ENCODE results near the gene IMPG2.

Gene IMPG2

DNA sequence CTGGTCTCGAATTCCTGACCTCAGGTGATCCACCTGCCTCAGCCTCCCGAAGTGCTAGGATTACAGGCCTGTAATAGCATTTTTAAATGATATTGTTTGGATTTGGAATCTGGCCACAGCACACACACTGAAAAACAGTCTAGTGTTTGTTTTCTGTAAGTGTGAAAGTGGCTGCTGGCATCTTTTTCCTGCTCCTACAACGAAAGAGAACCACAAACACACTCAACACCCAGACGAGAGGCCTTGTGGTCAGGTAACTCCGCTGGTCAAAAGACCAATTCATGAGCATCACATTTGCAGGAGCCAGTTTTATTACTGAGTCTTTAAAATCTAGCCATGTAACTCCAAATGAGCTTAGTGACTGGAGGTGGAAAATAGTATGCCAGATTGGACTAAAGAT lies 50.2 kb downstream of the IMPG2 start:
- no peaks in the 10 kb centered on the region for H3K9me3 ChIP-seq (replicated peaks; ENCODE audit: insufficient read depth, low read length)
- no peaks in the 10 kb centered on the region for H3K27me3 ChIP-seq (replicated peaks; ENCODE audit: insufficient read depth, low read length)
- no peaks in the 10 kb centered on the region for H4K20me1 ChIP-seq (ENCODE audit: insufficient read depth, low read length)
- H3K36me3 ChIP-seq (replicated peaks; ENCODE audit: insufficient read depth, low read length): no peaks in the 10 kb centered on the region
- no peak overlapping the region for H3K4me2 ChIP-seq (ENCODE audit: low read depth, low read length)
- no peak overlapping the region for H2AFZ ChIP-seq (ENCODE audit: low read length)
- H3K27ac ChIP-seq (ENCODE audit: low read length): no peak overlapping the region
- H3K9ac ChIP-seq (ENCODE audit: low read length): no peak overlapping the region
- no peak overlapping the region for H3K4me3 ChIP-seq (ENCODE audit: low read length)
- TF ChIP-seq CTCF (IDR thresholded peaks at IDR 0.05; ENCODE audit: low read length): no peak
- no peak for TF ChIP-seq EZH2 (optimal IDR thresholded peaks at IDR 0.05; ENCODE audit: low read depth, low read length)
- no peak for TF ChIP-seq EZH2phosphoT487 (IDR thresholded peaks at IDR 0.05; ENCODE audit: low read length)
- H3F3A ChIP-seq (ENCODE audit: insufficient read depth, low read length): no peaks in the 10 kb centered on the region
- H3K9me2 ChIP-seq (replicated peaks; ENCODE audit: insufficient read depth, low read length): no peaks in the 10 kb centered on the region
- H3K4me1 ChIP-seq (ENCODE audit: low read length): no peaks in the 10 kb centered on the region
- no peak for DNase-seq
- H3K79me2 ChIP-seq (ENCODE audit: low read length): no peaks in the 10 kb centered on the region

DNA sequence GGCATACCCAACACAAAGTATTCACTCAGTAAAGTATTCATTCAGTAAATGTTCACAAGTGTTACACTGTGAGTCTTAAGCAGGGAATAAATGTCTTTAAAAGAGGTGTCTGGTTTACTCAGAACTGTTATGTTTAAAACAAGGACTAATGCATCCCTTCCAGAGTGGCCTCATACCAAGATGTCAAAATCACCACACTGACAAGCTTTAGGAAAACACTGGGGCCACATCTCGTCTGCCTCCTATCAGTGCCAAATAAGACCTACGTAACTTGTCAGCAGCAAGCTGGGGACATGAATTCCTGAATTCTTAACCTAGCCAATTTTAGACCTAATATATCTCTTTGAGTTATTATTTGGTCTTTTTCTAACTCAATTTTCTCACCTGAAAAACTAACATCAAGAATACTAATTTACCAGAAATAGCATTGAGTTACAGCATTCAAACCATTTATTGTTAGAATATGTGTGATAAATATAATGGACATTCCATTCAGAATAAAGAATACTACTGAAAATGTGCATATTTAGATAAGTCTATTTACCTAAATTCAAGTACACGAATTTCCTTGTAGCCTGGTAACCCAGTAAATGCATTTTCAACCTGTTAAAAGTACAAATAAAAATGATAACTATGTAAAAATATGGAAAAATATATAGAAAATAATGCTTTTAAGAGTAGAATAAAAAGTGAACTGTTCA lies 51.3 kb downstream of the IMPG2 start:
- Histone ChIP-seq H3K9me3 (replicated peaks; ENCODE audit: insufficient read depth, low read length) (no peaks in the 10 kb centered on the region), H3F3A (ENCODE audit: insufficient read depth, low read length) (no peaks in the 10 kb centered on the region), H4K20me1 (ENCODE audit: insufficient read depth, low read length) (no peaks in the 10 kb centered on the region), H3K4me1 (ENCODE audit: low read length) (no peaks in the 10 kb centered on the region), H3K79me2 (ENCODE audit: low read length) (no peaks in the 10 kb centered on the region), H3K27me3 (replicated peaks; ENCODE audit: insufficient read depth, low read length) (no peaks in the 10 kb centered on the region), H3K4me2 (ENCODE audit: low read depth, low read length) (no peak overlapping the region), H3K36me3 (replicated peaks; ENCODE audit: insufficient read depth, low read length) (no peaks in the 10 kb centered on the region), H3K4me3 (ENCODE audit: low read length) (no peak overlapping the region), H2AFZ (ENCODE audit: low read length) (no peak overlapping the region), H3K9ac (ENCODE audit: low read length) (no peak overlapping the region), H3K27ac (ENCODE audit: low read length) (no peak overlapping the region), H3K9me2 (replicated peaks; ENCODE audit: insufficient read depth, low read length) (no peaks in the 10 kb centered on the region)
- no peak for TF ChIP-seq EZH2phosphoT487 (IDR thresholded peaks at IDR 0.05; ENCODE audit: low read length)
- TF ChIP-seq EZH2 (optimal IDR thresholded peaks at IDR 0.05; ENCODE audit: low read depth, low read length): no peak
- TF ChIP-seq CTCF (IDR thresholded peaks at IDR 0.05; ENCODE audit: low read length): no peak
- DNase-seq: no peak

DNA sequence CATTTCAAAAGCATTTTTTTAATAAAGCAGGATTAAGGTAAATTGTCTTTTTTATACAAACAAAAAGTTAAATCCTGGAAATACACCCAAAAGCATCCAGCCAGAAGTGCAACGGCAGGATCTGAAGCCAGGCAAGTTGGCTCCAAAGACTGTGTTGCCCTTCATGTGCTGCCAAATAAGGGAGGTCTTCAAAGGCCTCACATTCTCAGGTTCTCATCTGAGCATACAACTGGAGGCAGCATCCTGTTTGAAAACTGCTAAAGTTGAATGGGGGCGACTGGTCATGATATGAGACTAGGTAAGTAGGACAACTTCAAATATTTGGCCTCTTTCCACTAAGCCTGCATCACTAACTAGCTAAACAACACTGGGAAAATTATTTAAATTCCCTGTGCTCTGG lies 52.2 kb downstream of the IMPG2 start:
- no peak overlapping the region for H3K4me2 ChIP-seq (ENCODE audit: low read depth, low read length)
- H3K27me3 ChIP-seq (replicated peaks; ENCODE audit: insufficient read depth, low read length): no peaks in the 10 kb centered on the region
- no peak overlapping the region for H3K4me3 ChIP-seq (ENCODE audit: low read length)
- no peaks in the 10 kb centered on the region for H3K36me3 ChIP-seq (replicated peaks; ENCODE audit: insufficient read depth, low read length)
- no peaks in the 10 kb centered on the region for H3K9me3 ChIP-seq (replicated peaks; ENCODE audit: insufficient read depth, low read length)
- H3F3A ChIP-seq (ENCODE audit: insufficient read depth, low read length): no peaks in the 10 kb centered on the region
- H3K79me2 ChIP-seq (ENCODE audit: low read length): no peaks in the 10 kb centered on the region
- TF ChIP-seq EZH2 (optimal IDR thresholded peaks at IDR 0.05; ENCODE audit: low read depth, low read length) (no peak), CTCF (IDR thresholded peaks at IDR 0.05; ENCODE audit: low read length) (no peak), EZH2phosphoT487 (IDR thresholded peaks at IDR 0.05; ENCODE audit: low read length) (no peak)
- no peaks in the 10 kb centered on the region for H3K9me2 ChIP-seq (replicated peaks; ENCODE audit: insufficient read depth, low read length)
- no peaks in the 10 kb centered on the region for H4K20me1 ChIP-seq (ENCODE audit: insufficient read depth, low read length)
- no peak for DNase-seq
- H2AFZ ChIP-seq (ENCODE audit: low read length): no peak overlapping the region
- no peaks in the 10 kb centered on the region for H3K4me1 ChIP-seq (ENCODE audit: low read length)
- no peak overlapping the region for H3K9ac ChIP-seq (ENCODE audit: low read length)
- H3K27ac ChIP-seq (ENCODE audit: low read length): no peak overlapping the region
